MM.1S (cell line): Measurements from ENCODE around the gene FGGY.
A peak's percentile ranks its signal among the peaks of the same experiment; 100 is the strongest.

Experiments used
- DNase-seq: peaks from one replicate; pipeline ENCODE4 v3.0.0-alpha.2; 2015
- H2AFZ ChIP-seq: fragments of 300-600 bp; sonication (generic); 2 replicates; pipeline ENCODE4 v1.6.0; 2016; ENCODE audit warnings: antibody characterized with exemption, low read length
- H3F3A ChIP-seq: fragments of 300-600 bp; sonication (generic); 2 replicates; pipeline ENCODE4 v1.6.1; 2016; ENCODE audit warnings: mild to moderate bottlenecking, antibody characterized with exemption, low read length, moderate library complexity, mixed read lengths; ENCODE audit not compliant: insufficient read depth
- H3K27ac ChIP-seq: fragments of 300-600 bp; sonication (generic); 2 replicates; pipeline ENCODE4 v1.5.1; 2016; ENCODE audit warnings: mild to moderate bottlenecking, low read length
- H3K27me3 ChIP-seq: fragments of 300-600 bp; sonication (generic); replicated peaks from 2 replicates; pipeline ENCODE4 v1.6.0; 2016; ENCODE audit warnings: low read length; ENCODE audit not compliant: insufficient read depth
- H3K36me3 ChIP-seq: fragments of 300-600 bp; sonication (generic); replicated peaks from 2 replicates; pipeline ENCODE4 v1.6.1; 2016; ENCODE audit warnings: mild to moderate bottlenecking, low read length, mixed read lengths; ENCODE audit not compliant: insufficient read depth
- H3K4me1 ChIP-seq: fragments of 300-600 bp; sonication (generic); 2 replicates; pipeline ENCODE4 v1.6.1; 2016; ENCODE audit warnings: low read length, mixed read lengths
- H3K4me2 ChIP-seq: fragments of 300-600 bp; sonication (generic); 2 replicates; pipeline ENCODE4 v1.6.0; 2016; ENCODE audit warnings: low read depth, low read length
- H3K4me3 ChIP-seq: fragments of 300-600 bp; sonication (generic); 2 replicates; pipeline ENCODE4 v1.5.1; 2016; ENCODE audit warnings: low read length, mixed read lengths
- H3K79me2 ChIP-seq: fragments of 300-600 bp; sonication (generic); 2 replicates; pipeline ENCODE4 v1.6.1; 2016; ENCODE audit warnings: mixed run types, low read length, mixed read lengths
- H3K9ac ChIP-seq: fragments of 300-600 bp; sonication (generic); 2 replicates; pipeline ENCODE4 v1.6.1; 2016; ENCODE audit warnings: low read length, mixed read lengths
- H3K9me2 ChIP-seq: fragments of 300-600 bp; sonication (generic); replicated peaks from 2 replicates; pipeline ENCODE4 v1.6.1; 2016; ENCODE audit warnings: mild to moderate bottlenecking, low read length, mixed read lengths; ENCODE audit not compliant: insufficient read depth
- H3K9me3 ChIP-seq: fragments of 300-600 bp; sonication (generic); replicated peaks from 2 replicates; pipeline ENCODE4 v1.6.1; 2016; ENCODE audit warnings: mild to moderate bottlenecking, low read length, mixed read lengths; ENCODE audit not compliant: insufficient read depth
- H4K20me1 ChIP-seq: fragments of 300-600 bp; sonication (generic); 2 replicates; pipeline ENCODE4 v1.6.1; 2016; ENCODE audit warnings: mild to moderate bottlenecking, low read length, moderate library complexity, mixed read lengths; ENCODE audit not compliant: insufficient read depth
- EZH2 ChIP-seq: fragments of 300-600 bp; sonication (generic); optimal IDR thresholded peaks from 2 replicates; pipeline ENCODE3; 2017; ENCODE audit warnings: low read depth, mild to moderate bottlenecking, antibody characterized with exemption, low read length, mixed read lengths
- EZH2phosphoT487 ChIP-seq: fragments of 300-600 bp; sonication (generic); IDR thresholded peaks from 2 replicates; pipeline ENCODE4 v1.6.1; 2018; ENCODE audit warnings: antibody characterized with exemption, low read length
- TF ChIP-seq, protein P1 (sequence below): fragments of 300-600 bp; sonication (generic); IDR thresholded peaks from 2 replicates; pipeline ENCODE4 v1.5.1; 2016; ENCODE audit warnings: antibody characterized with exemption, low read length, mixed read lengths

The FGGY gene

DNA sequence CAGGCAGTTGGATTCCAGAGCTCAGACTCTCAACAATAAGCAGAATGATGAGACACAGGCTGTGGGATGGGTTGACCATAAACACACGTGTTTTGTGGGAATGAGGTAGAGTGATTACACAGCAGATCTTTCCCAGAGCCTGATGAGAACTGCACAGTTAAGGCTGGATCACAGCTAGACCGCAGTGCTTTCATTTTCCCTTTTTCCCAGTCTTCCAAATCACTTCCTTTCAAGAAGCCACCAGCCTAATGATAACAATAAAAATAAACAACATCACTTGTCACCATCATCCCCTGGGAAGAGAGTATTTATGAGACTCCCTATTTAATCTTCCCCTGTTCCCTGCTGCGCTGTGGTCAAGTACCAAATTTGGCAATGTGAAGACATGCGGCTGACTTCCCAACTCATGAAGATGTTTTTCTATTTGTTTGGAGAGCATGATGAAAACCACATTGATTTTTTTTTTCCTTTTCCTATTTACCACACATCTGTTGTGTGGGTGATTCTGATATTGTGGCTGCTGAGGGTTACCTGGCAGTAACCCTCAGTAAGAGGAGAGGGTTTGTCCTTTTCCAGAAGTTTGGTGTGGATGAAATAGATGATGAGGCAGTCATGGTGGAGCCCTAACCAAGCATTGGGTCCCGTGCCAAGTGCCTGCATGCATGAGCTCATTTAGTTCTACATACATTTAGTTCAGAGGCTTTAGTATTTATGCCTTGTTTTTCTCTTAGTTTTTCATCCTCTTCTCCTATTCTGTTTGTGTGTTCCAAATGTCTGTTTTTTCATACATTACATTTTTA, 268.9 kb downstream of the FGGY start:
- Histone ChIP-seq H3K36me3 (no peaks in the 10 kb centered on the region), H3K27me3 (no peaks in the 10 kb centered on the region), H3K9me2 (no peaks in the 10 kb centered on the region), H3K9ac (no peak overlapping the region), H3K4me2 (no peak overlapping the region), H3K4me3 (no peak overlapping the region), H4K20me1 (no peaks in the 10 kb centered on the region), H2AFZ (no peak overlapping the region), H3K4me1 (peaks cover 32% of the 10 kb centered on the region), H3K79me2 (no peaks in the 10 kb centered on the region), H3K9me3 (no peaks in the 10 kb centered on the region), H3F3A (peaks cover 7% of the 10 kb centered on the region), H3K27ac (peak overlapping the region; percentile 20; the same call in 1 of the 2 replicates)
- TF ChIP-seq EZH2phosphoT487, result no peak
- TF ChIP-seq EZH2, result no peak
- TF ChIP-seq, protein P1, sequence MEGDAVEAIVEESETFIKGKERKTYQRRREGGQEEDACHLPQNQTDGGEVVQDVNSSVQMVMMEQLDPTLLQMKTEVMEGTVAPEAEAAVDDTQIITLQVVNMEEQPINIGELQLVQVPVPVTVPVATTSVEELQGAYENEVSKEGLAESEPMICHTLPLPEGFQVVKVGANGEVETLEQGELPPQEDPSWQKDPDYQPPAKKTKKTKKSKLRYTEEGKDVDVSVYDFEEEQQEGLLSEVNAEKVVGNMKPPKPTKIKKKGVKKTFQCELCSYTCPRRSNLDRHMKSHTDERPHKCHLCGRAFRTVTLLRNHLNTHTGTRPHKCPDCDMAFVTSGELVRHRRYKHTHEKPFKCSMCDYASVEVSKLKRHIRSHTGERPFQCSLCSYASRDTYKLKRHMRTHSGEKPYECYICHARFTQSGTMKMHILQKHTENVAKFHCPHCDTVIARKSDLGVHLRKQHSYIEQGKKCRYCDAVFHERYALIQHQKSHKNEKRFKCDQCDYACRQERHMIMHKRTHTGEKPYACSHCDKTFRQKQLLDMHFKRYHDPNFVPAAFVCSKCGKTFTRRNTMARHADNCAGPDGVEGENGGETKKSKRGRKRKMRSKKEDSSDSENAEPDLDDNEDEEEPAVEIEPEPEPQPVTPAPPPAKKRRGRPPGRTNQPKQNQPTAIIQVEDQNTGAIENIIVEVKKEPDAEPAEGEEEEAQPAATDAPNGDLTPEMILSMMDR, result no peak
- DNase-seq, result no peak

DNA sequence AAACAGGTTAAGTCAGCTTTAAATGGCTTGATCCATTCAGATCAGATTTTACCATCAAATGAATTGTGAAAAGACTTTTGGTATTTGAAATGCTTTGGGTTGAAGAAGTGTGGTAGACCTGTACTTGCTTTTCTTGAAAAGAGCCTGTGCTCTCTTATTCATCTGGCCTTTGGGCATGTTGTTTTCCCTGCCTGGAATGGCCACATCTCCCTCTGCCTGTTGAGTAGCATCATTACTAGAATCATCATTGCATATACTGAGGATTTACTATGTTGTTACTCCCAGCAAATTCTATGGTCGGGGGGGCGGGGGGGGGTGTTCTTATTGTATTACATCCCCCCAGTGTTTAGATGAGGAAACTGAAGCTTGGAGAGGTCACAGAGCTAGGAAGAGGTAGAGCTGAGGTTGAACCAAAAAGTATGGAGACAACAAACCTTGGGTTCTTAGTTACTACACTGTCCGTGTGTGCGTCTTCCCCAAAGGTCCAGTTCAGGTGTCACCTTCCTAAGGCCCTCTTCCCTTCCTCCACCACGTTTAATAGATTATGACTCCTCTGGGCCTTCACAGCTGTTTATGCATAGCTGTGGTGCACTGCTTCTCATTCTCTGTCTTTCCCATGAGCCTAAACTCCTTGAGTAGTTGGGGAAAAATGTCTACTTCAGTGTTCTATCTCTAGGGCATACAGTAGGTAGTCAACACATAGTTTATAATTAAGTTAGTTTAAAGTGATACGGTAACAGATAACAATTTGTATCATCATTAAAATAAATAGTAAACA, 271.5 kb downstream of the FGGY start:
- Histone ChIP-seq H3K4me2 (no peak overlapping the region), H4K20me1 (no peaks in the 10 kb centered on the region), H3K27me3 (no peaks in the 10 kb centered on the region), H3K79me2 (no peaks in the 10 kb centered on the region), H3K27ac (no peak overlapping the region), H3K4me1 (peaks cover 38% of the 10 kb centered on the region), H2AFZ (no peak overlapping the region), H3K9me3 (no peaks in the 10 kb centered on the region), H3K9me2 (no peaks in the 10 kb centered on the region), H3K4me3 (no peak overlapping the region), H3F3A (peaks cover 10% of the 10 kb centered on the region), H3K36me3 (no peaks in the 10 kb centered on the region), H3K9ac (no peak overlapping the region)
- DNase-seq, result no peak
- TF ChIP-seq, protein P1, result no peak
- TF ChIP-seq EZH2 (no peak), EZH2phosphoT487 (no peak)

DNA sequence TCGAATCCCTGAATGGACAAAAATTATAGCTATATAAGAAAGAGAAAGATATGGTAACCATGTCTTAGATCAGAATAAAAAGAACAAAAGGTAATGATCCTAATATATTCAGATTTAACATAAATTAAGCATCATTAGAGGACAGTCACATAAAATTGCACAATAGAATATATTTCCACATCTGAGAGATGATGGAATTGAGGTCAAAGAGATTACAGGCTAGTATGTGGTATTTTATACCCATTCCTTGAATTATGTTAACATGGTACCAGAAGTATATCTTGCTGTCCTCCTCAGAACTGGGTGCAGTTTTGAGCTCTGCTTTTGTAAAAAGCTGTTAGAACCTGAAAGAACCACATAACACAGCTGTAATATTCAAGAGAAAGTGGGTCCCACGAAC, 272.3 kb downstream of the FGGY start:
- TF ChIP-seq EZH2, result no peak
- no peak overlapping the region for H3K4me3 ChIP-seq
- H3K27ac ChIP-seq, result no peak overlapping the region
- H3K4me2 ChIP-seq, result no peak overlapping the region
- no peaks in the 10 kb centered on the region for H3K9me3 ChIP-seq
- H4K20me1 ChIP-seq, result no peaks in the 10 kb centered on the region
- peaks cover 38% of the 10 kb centered on the region for H3K4me1 ChIP-seq
- no peak overlapping the region for H2AFZ ChIP-seq
- no peak for DNase-seq
- no peaks in the 10 kb centered on the region for H3K27me3 ChIP-seq
- H3K36me3 ChIP-seq, result no peaks in the 10 kb centered on the region
- H3K79me2 ChIP-seq, result no peaks in the 10 kb centered on the region
- H3K9me2 ChIP-seq, result no peaks in the 10 kb centered on the region
- no peak overlapping the region for H3K9ac ChIP-seq
- peaks cover 10% of the 10 kb centered on the region for H3F3A ChIP-seq
